ENCODE measurements around the gene RAP1GDS1. TPM values are rescaled to one million over a fixed set of nuclear protein-coding genes. Genes with fewer than 3 reads are reported as not detected.
"Not testable (repeated sequence)": the region's sequence is repeated elsewhere in the genome, so short reads cannot be mapped to it uniquely, and the experiment has no call there.

The RAP1GDS1 gene
- total RNA-seq, 1 experiment from 2014 or later: 41.5 TPM

GRCh38 chr4:98287328-98287727, 26.1 kb downstream of the RAP1GDS1 start:
- no peak for DNase-seq (ENCODE audit: low spot score)

- not testable (repeated sequence) for DNase-seq (ENCODE audit: low spot score)
These were observed 27.5 kb downstream of the RAP1GDS1 start for GRCh38 chr4:98288671-98289070.

DNA sequence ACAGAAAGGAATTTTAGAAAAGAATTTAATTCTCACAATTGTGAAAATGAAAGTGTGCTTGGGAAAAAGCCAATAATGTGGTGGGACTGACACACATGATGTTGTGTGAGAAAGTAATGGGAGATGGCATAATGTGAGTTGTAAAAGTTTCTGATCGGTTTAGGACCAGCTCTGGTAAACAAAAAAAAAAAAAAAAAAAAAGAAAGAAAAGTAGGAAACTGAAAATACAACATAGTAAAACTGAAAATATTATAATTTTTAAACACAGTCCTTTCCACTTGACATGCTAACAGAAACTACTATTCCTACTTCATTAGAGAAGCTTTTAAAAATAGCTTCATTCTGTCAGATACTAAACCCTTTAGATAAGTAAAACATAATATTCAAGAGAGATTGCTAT, 28.2 kb downstream of the RAP1GDS1 start:
- DNase-seq (ENCODE audit: low spot score): no peak

GRCh38 chr4:98290511-98290910, 29.3 kb downstream of the RAP1GDS1 start:
- DNase-seq (ENCODE audit: low spot score): no peak

GRCh38 chr4:98293104-98293887, 32.1 kb downstream of the RAP1GDS1 start:
- DNase-seq (ENCODE audit: low spot score): no peak

- no peak for DNase-seq (ENCODE audit: low spot score)
These were observed 36.8 kb downstream of the RAP1GDS1 start for GRCh38 chr4:98298022-98298421.

DNA sequence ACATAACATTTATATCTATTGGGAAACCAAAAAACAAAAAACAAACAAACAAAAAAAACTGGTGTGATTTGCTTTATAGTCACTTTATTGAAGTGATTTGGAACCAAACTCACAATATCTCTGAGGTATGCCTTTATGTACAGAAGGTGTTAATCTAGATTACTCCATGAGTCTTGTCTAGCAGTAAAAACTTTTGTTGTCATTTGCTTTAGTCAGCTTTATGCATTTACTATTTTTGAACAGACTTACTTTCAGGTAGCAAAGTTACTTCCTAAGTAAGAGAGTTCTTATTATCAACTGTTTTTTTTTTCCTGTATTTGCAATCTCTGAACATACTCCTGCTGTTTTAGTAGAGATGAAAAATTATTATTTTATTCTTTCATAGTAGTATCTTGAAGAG, 39.5 kb downstream of the RAP1GDS1 start:
- DNase-seq (ENCODE audit: low spot score): no peak

DNA sequence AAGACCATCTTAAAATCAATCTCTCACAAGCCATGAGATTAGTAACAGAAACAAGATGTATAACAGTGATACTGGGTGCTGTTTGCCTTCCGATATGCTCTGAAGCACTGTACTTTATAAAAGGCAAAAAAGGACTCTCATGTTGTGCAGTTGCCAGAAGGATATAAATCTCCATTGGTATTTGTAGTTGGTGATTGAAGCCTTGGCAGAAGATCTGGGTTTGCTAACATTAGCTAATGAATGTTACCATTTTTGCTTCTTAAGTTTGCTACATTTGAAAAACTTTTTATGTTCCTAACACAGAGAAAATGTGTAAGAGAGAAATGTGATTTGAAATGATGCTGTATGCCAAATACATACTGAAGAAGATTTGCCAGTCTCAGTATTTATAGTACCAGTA, 44.4 kb downstream of the RAP1GDS1 start:
- no peak for DNase-seq (ENCODE audit: low spot score)

DNA sequence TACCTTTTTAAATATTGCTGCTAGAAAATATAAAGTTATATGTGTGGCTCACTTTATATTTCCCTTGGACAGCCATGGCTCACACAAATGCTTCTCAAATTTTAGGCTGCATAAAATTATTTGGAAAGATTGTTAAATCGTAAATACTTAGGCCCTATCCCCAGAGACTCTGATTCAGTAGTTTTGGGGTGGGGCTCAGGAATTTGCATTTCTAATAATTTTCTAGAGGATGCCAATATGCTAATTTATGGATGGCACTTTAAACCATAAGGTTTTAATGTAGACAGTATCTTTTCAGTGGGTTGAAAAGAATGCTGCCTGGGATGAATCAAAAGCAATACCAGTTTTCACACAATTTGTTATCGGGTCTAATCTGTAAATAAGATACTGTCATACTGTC, 49.7 kb downstream of the RAP1GDS1 start:
- no peak for DNase-seq (ENCODE audit: low spot score)

DNA sequence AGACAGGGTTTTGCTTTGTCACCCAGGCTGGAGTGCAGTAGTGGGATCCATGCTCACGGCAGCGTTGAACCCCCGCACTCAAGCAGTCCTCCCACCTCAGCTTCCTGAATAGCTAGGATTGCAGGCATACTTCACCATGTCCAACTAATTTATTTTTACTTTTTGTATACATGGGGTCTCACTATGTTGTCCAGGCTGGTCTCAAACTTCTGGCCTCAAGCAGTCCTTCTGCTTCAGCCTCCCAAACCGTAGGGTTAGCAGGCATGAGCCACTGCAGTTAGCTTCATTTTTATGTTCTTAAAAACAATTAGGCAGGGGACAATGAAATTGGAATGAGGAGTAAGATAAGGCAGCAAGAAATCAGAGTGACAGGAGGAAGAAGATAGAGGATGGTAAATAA, 50.5 kb downstream of the RAP1GDS1 start:
- DNase-seq (ENCODE audit: low spot score): no peak

GRCh38 chr4:98314791-98315565, 53.8 kb downstream of the RAP1GDS1 start:
- no peak for DNase-seq (ENCODE audit: low spot score)

DNA sequence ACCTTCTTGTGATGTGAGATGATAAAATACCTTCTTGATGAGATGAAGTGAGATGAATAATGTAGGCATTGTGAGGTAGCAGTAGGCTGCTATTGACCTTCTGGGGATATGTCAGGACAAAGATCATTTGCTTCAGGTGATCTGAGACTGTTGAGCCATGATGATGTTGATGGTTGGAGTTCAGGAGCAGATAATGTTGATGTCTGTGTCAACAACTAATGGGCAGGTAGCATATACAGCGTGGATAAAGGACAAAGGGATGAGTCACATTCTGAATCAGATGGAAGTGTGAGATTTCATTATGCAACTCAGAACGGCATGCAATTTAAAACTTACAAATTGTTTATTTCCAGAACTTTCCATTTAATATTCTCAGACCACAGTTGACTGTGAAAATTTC, 57.3 kb downstream of the RAP1GDS1 start:
- DNase-seq (ENCODE audit: low spot score): no peak

- no peak for DNase-seq (ENCODE audit: low spot score)
These were observed 57.8 kb downstream of the RAP1GDS1 start for GRCh38 chr4:98319021-98319420.

GRCh38 chr4:98326168-98326567, 65.0 kb downstream of the RAP1GDS1 start:
- no peak for DNase-seq (ENCODE audit: low spot score)

DNA sequence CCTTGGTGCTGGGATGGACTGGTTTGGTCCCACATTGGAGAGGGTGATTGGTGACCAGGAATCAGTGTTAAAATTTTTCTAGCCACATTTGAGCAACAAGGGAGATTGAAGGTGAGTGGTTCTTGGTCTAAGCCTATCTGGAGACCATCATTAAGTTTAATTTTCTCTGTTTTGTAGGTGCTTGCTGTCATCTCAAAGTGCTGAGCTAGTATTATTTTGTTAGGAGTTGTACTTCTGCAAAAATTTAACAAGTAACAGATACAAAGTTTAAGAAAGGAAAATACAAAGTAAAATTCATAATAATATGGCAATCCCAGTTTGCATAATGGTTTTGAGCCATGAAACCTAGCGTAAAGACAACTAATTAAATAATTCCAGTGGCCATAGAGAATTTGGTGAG, 66.5 kb downstream of the RAP1GDS1 start:
- no peak for DNase-seq (ENCODE audit: low spot score)

DNA sequence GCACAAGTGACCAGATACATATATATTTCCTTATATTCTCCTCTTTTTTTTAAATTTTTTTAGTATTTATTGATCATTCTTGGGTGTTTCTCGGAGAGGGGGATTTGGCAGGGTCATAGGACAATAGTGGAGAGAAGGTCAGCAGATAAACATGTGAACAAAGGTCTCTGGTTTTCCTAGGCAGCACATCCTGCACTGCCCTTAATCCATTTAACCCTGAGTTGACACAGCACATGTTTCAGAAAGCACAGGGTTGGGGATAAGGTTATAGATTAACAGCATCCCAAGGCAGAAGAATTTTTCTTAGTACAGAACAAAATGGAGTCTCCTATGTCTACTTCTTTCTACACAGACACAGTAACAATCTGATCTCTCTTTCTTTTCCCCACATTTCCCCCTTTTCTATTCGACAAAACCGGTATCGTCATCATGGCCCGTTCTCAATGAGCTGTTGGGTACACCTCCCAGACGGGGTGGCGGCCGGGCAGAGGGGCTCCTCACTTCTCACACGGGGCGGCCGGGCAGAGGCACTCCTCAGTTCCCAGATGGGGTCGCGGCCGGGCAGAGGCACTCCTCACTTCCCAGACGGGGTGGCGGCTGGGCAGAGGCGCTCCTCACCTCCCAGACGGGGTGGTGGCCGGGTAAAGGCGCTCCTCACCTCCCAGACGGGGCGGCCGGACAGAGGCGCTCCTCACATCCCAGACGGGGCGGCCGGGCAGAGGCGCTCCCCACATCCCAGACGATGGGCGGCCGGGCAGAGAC, 68.9 kb downstream of the RAP1GDS1 start:
- DNase-seq (ENCODE audit: low spot score): not testable (repeated sequence)

DNA sequence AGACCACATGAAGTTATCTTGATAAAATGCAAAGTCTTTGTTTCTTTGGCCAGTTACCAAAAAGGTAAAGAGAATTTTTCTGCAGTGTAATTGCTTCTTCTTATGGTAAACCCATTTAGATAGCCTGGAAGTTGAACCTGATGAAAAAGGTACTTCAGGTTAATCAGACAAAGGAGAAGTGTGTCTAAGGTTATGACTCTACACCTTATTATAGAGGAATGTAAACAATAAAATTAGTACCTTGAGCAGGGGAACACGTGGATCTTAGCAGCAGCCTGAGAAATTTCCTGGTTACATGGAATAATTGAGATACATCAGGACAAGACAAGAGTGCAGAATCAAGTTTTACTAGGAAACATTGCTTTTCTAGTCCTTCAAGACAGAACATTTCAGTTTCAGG, 70.8 kb downstream of the RAP1GDS1 start:
- DNase-seq (ENCODE audit: low spot score): no peak

GRCh38 chr4:98334461-98334860, 73.3 kb downstream of the RAP1GDS1 start:
- no peak for DNase-seq (ENCODE audit: low spot score)

- no peak for DNase-seq (ENCODE audit: low spot score)
These were observed 77.7 kb downstream of the RAP1GDS1 start for GRCh38 chr4:98338761-98339438.

- no peak for DNase-seq (ENCODE audit: low spot score)
These were observed 80.1 kb downstream of the RAP1GDS1 start for GRCh38 chr4:98341309-98341708.

GRCh38 chr4:98343626-98344025, 82.4 kb downstream of the RAP1GDS1 start:
- no peak for DNase-seq (ENCODE audit: low spot score)

GRCh38 chr4:98345838-98346237, 84.7 kb downstream of the RAP1GDS1 start:
- no peak for DNase-seq (ENCODE audit: low spot score)

All from H4 (cell line).